Measurements from ENCODE around the gene PLA2G6.

PLA2G6 gene

DNA sequence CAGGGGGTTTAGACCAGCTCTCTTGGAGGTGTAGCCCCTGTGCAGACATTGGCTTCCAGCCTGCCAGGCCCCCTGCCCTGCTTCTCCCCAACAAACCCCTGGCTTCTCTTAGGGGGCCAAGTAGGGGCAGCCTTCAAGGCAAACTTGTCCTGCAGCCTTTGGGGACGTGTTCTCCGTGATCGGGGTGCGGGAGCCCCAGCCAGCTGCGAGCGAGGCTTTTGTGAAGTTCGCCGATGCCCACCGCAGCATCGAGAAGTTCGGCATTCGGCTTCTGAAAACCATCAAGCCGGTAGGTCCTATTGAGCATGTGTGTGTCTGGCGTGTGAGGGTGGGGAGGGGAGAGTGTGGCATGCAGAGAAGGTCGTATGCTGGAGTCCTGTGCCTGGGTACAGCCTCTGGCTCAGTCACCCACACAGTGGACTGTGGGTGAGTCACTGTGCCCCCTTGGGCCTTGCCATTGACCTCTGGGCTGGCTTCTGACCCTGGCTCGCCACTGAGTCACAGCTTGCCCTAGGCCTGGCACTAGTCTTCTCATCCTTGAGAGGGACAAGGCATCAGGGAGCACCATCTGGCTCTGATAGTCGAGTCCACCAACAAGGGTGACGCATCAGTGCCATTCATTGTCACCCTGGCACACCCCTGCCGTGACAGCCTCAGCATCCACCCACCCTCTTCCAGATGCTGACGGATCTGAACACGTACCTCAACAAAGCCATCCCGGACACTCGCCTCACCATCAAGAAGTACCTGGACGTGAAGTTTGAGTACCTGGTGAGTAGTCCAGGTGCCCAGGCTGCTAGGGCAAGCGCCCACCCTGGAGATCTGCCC is 109.1 kb downstream of the PLA2G6 start:
- DNase-seq (ENCODE audit: low read depth) = no peak

- DNase-seq (ENCODE audit: low read depth) = no peak
These were observed 110.0 kb downstream of the PLA2G6 start for GRCh38 chr22:38071421-38072321.

- DNase-seq (ENCODE audit: low read depth) = no peak
These were observed 111.2 kb downstream of the PLA2G6 start for GRCh38 chr22:38070250-38070921.

- no peak for DNase-seq (ENCODE audit: low read depth)
These were observed 112.0 kb downstream of the PLA2G6 start for GRCh38 chr22:38069372-38070249.

DNA sequence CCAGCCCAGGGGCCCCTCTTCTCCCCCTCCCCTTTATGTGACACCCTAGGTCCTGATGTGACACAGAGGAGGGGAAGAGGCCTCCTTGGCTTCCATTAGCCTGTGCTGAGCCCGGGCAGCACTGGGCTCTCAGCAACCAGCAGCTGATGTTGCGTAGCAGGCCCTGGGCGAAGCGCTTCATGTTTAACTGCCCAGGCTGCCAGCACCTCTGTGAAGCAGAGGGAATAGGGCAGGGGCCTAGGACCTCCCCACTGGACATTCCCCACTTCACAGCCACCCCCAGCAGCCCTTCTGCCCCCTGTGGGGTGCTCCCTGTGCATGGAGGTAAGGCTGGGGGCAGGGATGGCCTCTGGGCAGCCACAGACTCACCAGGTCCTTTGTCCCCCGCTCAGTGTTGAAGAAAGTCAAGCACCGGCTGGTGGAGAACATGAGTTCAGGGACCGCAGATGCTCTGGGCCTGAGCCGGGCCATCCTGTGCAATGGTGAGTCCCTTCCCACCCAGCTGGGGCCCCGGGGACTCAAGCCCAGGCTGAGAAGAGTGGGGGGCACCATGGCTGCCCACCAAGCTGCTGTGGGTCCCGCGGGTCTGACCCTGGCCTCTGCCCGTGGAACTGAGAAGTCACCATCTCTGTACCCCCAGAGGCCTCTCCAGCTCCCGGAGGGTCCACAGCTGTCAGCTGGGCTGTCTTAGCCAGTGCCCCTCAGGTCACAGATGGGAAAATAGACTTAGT is 112.8 kb downstream of the PLA2G6 start:
- no peak for DNase-seq (ENCODE audit: low read depth)

DNA sequence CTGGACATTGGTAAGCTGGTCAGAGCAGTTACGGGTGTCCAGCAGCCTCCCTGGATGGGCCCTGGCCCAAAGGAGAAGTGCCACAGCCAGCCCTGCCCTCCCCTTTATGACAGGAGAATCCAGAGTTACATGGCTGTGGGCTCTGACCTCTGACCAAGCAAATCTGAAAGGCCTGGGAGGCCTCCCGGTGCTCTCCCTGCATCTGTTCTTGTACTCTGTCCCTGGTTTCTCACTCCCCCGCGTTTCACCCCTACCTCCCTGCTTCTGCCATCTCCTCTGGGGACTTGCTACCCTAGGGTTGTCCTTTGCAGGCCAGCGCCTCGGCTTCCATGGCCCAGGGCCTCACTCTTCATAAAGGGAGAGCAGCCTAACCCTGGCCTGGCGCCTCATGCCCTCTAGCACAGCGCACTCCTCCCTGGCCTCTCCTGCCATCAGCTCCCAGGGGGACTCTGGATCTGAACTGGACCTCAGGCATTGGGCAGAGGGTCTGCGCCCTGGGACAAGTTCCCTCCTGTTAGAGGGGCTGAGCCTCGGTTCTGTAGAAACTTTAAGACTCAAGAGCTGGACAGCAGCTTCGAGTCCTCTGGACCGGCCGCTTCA is 113.8 kb downstream of the PLA2G6 start:
- DNase-seq (ENCODE audit: low read depth) = no peak

GRCh38 chr22:38067028-38067415 is 114.6 kb downstream of the PLA2G6 start:
- DNase-seq (ENCODE audit: low read depth) = no peak

- no peak for DNase-seq (ENCODE audit: low read depth)
These were observed 115.1 kb downstream of the PLA2G6 start for GRCh38 chr22:38066381-38067027.

- DNase-seq (ENCODE audit: low read depth) = no peak
These were observed 116.1 kb downstream of the PLA2G6 start for GRCh38 chr22:38065539-38065938.

DNA sequence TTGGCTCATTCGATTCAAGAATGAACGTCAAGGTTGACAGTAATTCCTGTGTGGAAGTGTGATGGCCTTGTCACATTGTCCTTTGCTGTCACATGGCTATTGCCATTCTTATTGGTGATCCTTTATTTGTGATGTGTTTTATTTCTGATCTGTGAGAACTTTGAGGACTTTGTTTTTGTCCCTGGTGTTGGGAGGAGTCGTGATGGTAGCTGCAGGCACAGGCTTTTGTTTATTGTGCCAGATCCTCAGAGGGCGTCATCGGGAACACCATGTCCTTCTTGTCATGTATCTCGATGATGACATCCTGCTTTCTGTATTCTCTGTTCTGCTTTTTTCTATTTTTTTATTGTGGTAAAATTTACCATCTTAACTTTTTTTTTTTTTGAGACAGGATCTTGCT is 118.8 kb downstream of the PLA2G6 start:
- no peak for DNase-seq (ENCODE audit: low read depth)
